NB4 (cell line): ENCODE data around the gene NR2C2AP.

Experiments used
- CTCF ChIP-seq: IDR thresholded peaks from one replicate; pipeline ENCODE4 v1.5.1; 2012; ENCODE audit warnings: low read depth, low read length
- MAX ChIP-seq: IDR thresholded peaks from 2 replicates; pipeline ENCODE4 v1.6.1; 2011; ENCODE audit warnings: low read depth, low read length
- POLR2A ChIP-seq: IDR thresholded peaks from 2 replicates; pipeline ENCODE4 v1.6.1; 2011; ENCODE audit warnings: mild to moderate bottlenecking; ENCODE audit not compliant: insufficient read length; ENCODE audit errors: extremely low read depth

DNA sequence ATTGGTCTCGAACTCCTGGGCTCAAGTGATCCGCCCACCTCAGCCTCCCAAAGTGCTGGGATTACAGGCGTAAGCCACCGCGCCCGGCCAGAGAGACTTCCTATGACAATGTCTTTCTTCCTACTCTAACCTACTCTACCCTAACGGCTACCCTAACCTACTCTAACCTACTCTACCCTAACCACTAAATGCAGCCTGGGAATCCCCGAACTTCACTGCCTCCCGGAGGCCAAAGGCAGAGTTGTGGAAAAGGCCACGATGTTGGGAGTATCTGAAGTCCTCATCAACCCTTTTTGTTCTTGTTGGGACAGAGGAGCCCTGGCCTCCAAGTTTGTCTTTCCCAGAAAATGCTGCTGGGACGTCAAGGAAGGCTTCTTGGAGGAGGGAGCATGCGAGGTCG, 967 bp upstream of the NR2C2AP start:
- TF ChIP-seq CTCF, result peak; percentile 9
- TF ChIP-seq MAX, result no peak
- TF ChIP-seq POLR2A, result no peak
